GM12801 (cell line): Measurements from ENCODE around the gene PMPCA.

Experiments
- CTCF ChIP-seq: IDR thresholded peaks from one replicate; pipeline ENCODE4 v1.5.1; 2011; ENCODE audit warnings: control low read depth; ENCODE audit not compliant: insufficient read length; ENCODE audit errors: extremely low read depth

The PMPCA gene

GRCh38 chr9:136463578-136463977 is 53.1 kb downstream of the PMPCA start:
- TF ChIP-seq CTCF, result no peak

GRCh38 chr9:136464241-136464640 is 53.8 kb downstream of the PMPCA start:
- TF ChIP-seq CTCF, result no peak

GRCh38 chr9:136465500-136466154 is 55.2 kb downstream of the PMPCA start:
- TF ChIP-seq CTCF, result no peak

GRCh38 chr9:136466155-136466541 is 55.7 kb downstream of the PMPCA start:
- no peak for TF ChIP-seq CTCF

- no peak for TF ChIP-seq CTCF
Observed at GRCh38 chr9:136467766-136468165, 57.3 kb downstream of the PMPCA start.

GRCh38 chr9:136470356-136470755 is 59.9 kb downstream of the PMPCA start:
- no peak for TF ChIP-seq CTCF

GRCh38 chr9:136470792-136471469 is 60.5 kb downstream of the PMPCA start:
- TF ChIP-seq CTCF, result no peak
